HEK293 (cell line): ENCODE results near the gene LRRC66.

Experiments
- CTCF ChIA-PET: fragments of 350-600 bp; formaldehyde crosslinking; extraction: SDS; loops from one replicate; lab custom pipeline; 2021; ENCODE audit warnings: antibody characterized with exemption; lab: Yijun Ruan, JAX
- POLR2A ChIA-PET: fragments of 300-600 bp; formaldehyde crosslinking; extraction: SDS; loops from one replicate; lab custom pipeline; 2020; ENCODE audit warnings: antibody characterized with exemption, inconsistent platforms; lab: Yijun Ruan, JAX
- H3K27ac ChIP-seq: fragments of 200-500 bp; sonication (Bioruptor generic); 2 replicates; pipeline ENCODE4 v1.5.1; 2014; ENCODE audit warnings: low read depth, low read length, control low read depth, inconsistent platforms; ENCODE audit errors: extremely low read depth
- H3K36me3 ChIP-seq, 2 experiments: fragments of 200-500 bp in 1 of 2; sonication (Bioruptor generic) in 1 of 2; 1 replicate in 1 of 2; 2 replicates in 1 of 2; pipeline ENCODE4 v1.5.1; 2014 to 2017; ENCODE audit warnings: inconsistent platforms in 2 of 2, low read length in 2 of 2; ENCODE audit not compliant: control insufficient read depth in 2 of 2, insufficient read depth in 1 of 2
- H3K4me1 ChIP-seq: fragments of 200-500 bp; sonication (Bioruptor generic); 2 replicates; pipeline ENCODE4 v1.5.1; 2014; ENCODE audit warnings: mild to moderate bottlenecking, low read length, inconsistent platforms; ENCODE audit not compliant: control insufficient read depth, insufficient read depth
- H3K4me3 ChIP-seq: 2 replicates; pipeline ENCODE4 v1.5.1; 2011; ENCODE audit warnings: low read depth, mild to moderate bottlenecking, control low read depth, low read length, moderate library complexity
- H3K9me3 ChIP-seq: fragments of 200-500 bp; sonication (Bioruptor generic); 2 replicates; pipeline ENCODE4 v1.5.1; 2014; ENCODE audit warnings: low read depth, low read length, inconsistent platforms; ENCODE audit not compliant: control insufficient read depth, insufficient read depth
- ATF2 ChIP-seq: fragments of 450-650 bp; formaldehyde crosslinking; IDR thresholded peaks from 2 replicates; pipeline ENCODE4 v1.5.1; 2016; ENCODE audit warnings: missing biosample characterization, missing genetic modification characterization, low read depth
- CTCF ChIP-seq: fragments of 450-650 bp; formaldehyde crosslinking; IDR thresholded peaks from 2 replicates; pipeline ENCODE4 v1.5.1; 2016; ENCODE audit warnings: missing biosample characterization, missing genetic modification characterization
- PATZ1 ChIP-seq: fragments of 450-650 bp; formaldehyde crosslinking; IDR thresholded peaks from 2 replicates; pipeline ENCODE4 v1.5.1; 2016; ENCODE audit warnings: missing biosample characterization, missing genetic modification characterization
- ZBTB10 ChIP-seq: fragments of 450-650 bp; formaldehyde crosslinking; IDR thresholded peaks from 2 replicates; pipeline ENCODE4 v1.5.1; 2016; ENCODE audit warnings: missing biosample characterization, missing genetic modification characterization
- ZBTB48 ChIP-seq: fragments of 450-650 bp; formaldehyde crosslinking; IDR thresholded peaks from 2 replicates; pipeline ENCODE4 v1.5.1; 2016; ENCODE audit warnings: missing biosample characterization, missing genetic modification characterization
- ZNF16 ChIP-seq: fragments of 450-650 bp; formaldehyde crosslinking; IDR thresholded peaks from 2 replicates; pipeline ENCODE4 v1.5.1; 2016; ENCODE audit warnings: low read depth, missing biosample characterization, missing genetic modification characterization
- ZNF280D ChIP-seq: fragments of 450-650 bp; formaldehyde crosslinking; IDR thresholded peaks from 2 replicates; pipeline ENCODE4 v1.5.1; 2016; ENCODE audit warnings: missing biosample characterization, missing genetic modification characterization
- ZNF366 ChIP-seq: fragments of 450-650 bp; formaldehyde crosslinking; conservative IDR thresholded peaks from 2 replicates; pipeline ENCODE4 v1.5.1; 2016; ENCODE audit warnings: missing biosample characterization, missing genetic modification characterization
- ZNF501 ChIP-seq: fragments of 450-650 bp; formaldehyde crosslinking; IDR thresholded peaks from 2 replicates; pipeline ENCODE4 v1.5.1; 2016; ENCODE audit warnings: missing biosample characterization, missing genetic modification characterization
- ZNF768 ChIP-seq: fragments of 450-650 bp; formaldehyde crosslinking; IDR thresholded peaks from 2 replicates; pipeline ENCODE4 v1.5.1; 2018; ENCODE audit warnings: missing biosample characterization, mild to moderate bottlenecking, missing genetic modification characterization
- TF ChIP-seq, protein P1 (sequence below): fragments of 450-650 bp; formaldehyde crosslinking; IDR thresholded peaks from 2 replicates; pipeline ENCODE4 v1.5.1; 2017; ENCODE audit warnings: missing biosample characterization, mild to moderate bottlenecking, missing genetic modification characterization, moderate library complexity
- TF ChIP-seq, protein P2 (sequence below): fragments of 450-650 bp; formaldehyde crosslinking; IDR thresholded peaks from 2 replicates; pipeline ENCODE4 v1.5.1; 2016; ENCODE audit warnings: missing biosample characterization, missing genetic modification characterization
- TF ChIP-seq, protein P3 (sequence below): fragments of 450-650 bp; formaldehyde crosslinking; IDR thresholded peaks from 2 replicates; pipeline ENCODE4 v1.5.1; 2016; ENCODE audit warnings: missing biosample characterization, missing genetic modification characterization
- TF ChIP-seq, protein P4 (sequence below): fragments of 450-650 bp; formaldehyde crosslinking; IDR thresholded peaks from 2 replicates; pipeline ENCODE4; 2016; ENCODE audit warnings: missing biosample characterization, missing genetic modification characterization

Gene LRRC66

DNA sequence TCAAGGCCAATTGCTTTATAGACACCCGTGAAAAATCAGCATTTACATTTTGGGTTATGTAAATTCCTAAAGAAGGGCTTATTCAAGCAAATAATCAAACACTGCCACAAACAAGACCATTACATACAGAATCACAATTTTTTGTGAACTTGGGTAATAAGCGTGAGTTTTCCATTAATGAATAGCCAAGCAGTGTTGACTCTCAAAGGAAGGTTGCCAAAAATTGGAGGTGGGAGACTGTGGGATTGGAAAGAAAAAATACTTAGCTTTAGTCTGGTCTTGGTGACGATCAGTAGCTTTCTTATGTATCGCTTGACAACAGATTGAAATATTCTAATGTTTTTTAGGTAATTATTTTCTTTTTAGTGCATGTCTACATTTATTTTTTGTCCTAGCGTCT is 20.9 kb downstream of the LRRC66 start (continued):
- TF ChIP-seq ZNF280D (no peak), CTCF (tag by site-specific recombination) (no peak), ZNF768 (tag by site-specific recombination) (no peak), PATZ1 (tag by site-specific recombination) (no peak)

DNA sequence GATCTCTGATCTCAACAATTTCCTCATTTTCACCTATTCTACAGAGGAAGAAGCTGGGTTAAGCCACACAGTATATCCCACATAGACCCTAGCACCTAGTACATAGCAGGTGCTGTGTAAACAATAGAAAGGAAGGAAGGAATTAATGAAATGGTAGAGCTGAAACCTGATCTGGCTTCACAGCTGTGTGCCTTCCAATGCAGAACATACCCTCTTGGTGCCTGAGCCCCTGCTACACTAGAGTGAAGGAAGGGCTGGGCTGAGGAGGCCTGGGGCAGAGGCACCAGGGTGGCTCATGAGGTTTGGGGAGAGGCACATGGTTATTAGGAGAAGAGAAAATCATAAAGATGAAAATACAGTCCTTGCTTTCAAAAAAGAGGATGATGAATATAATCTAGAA is 21.3 kb downstream of the LRRC66 start:
- Histone ChIP-seq H3K4me1 (no peaks in the 10 kb centered on the region), H3K4me3 (no peak overlapping the region), H3K9me3 (no peaks in the 10 kb centered on the region), H3K36me3 (peaks cover 0 to 11% of the 10 kb centered on the region in 2 experiments; a peak in 1 of 3 replicates), H3K27ac (no peak overlapping the region)
- TF ChIP-seq ZBTB10 (tag by site-specific recombination) (no peak), ZNF501 (tag by site-specific recombination) (no peak), ATF2 (tag by site-specific recombination) (no peak), ZNF16 (tag by site-specific recombination) (no peak), ZBTB48 (tag by site-specific recombination) (no peak), ZNF366 (tag by site-specific recombination) (no peak)
- TF ChIP-seq, protein P1, sequence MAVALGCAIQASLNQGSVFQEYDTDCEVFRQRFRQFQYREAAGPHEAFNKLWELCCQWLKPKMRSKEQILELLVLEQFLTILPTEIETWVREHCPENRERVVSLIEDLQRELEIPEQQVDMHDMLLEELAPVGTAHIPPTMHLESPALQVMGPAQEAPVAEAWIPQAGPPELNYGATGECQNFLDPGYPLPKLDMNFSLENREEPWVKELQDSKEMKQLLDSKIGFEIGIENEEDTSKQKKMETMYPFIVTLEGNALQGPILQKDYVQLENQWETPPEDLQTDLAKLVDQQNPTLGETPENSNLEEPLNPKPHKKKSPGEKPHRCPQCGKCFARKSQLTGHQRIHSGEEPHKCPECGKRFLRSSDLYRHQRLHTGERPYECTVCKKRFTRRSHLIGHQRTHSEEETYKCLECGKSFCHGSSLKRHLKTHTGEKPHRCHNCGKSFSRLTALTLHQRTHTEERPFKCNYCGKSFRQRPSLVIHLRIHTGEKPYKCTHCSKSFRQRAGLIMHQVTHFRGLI (tag by site-specific recombination): no peak
- TF ChIP-seq, protein P2, sequence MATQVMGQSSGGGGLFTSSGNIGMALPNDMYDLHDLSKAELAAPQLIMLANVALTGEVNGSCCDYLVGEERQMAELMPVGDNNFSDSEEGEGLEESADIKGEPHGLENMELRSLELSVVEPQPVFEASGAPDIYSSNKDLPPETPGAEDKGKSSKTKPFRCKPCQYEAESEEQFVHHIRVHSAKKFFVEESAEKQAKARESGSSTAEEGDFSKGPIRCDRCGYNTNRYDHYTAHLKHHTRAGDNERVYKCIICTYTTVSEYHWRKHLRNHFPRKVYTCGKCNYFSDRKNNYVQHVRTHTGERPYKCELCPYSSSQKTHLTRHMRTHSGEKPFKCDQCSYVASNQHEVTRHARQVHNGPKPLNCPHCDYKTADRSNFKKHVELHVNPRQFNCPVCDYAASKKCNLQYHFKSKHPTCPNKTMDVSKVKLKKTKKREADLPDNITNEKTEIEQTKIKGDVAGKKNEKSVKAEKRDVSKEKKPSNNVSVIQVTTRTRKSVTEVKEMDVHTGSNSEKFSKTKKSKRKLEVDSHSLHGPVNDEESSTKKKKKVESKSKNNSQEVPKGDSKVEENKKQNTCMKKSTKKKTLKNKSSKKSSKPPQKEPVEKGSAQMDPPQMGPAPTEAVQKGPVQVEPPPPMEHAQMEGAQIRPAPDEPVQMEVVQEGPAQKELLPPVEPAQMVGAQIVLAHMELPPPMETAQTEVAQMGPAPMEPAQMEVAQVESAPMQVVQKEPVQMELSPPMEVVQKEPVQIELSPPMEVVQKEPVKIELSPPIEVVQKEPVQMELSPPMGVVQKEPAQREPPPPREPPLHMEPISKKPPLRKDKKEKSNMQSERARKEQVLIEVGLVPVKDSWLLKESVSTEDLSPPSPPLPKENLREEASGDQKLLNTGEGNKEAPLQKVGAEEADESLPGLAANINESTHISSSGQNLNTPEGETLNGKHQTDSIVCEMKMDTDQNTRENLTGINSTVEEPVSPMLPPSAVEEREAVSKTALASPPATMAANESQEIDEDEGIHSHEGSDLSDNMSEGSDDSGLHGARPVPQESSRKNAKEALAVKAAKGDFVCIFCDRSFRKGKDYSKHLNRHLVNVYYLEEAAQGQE (tag by site-specific recombination): no peak
- TF ChIP-seq, protein P3, sequence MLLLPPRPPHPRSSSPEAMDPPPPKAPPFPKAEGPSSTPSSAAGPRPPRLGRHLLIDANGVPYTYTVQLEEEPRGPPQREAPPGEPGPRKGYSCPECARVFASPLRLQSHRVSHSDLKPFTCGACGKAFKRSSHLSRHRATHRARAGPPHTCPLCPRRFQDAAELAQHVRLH (tag by site-specific recombination): no peak
- TF ChIP-seq, protein P4, sequence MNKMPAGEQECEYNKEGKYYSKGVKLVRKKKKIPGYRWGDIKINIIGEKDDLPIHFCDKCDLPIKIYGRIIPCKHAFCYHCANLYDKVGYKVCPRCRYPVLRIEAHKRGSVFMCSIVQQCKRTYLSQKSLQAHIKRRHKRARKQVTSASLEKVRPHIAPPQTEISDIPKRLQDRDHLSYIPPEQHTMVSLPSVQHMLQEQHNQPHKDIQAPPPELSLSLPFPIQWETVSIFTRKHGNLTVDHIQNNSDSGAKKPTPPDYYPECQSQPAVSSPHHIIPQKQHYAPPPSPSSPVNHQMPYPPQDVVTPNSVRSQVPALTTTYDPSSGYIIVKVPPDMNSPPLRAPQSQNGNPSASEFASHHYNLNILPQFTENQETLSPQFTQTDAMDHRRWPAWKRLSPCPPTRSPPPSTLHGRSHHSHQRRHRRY (tag by site-specific recombination): no peak
- ChIA-PET CTCF (interaction anchor here (0.7 kb wide), 1 partner anchor 1647 kb away, joined by 3 read pairs; no protein-coding TSS in a partner anchor), POLR2A (no interaction called here)
